HepG2 (cell line): Measurements from ENCODE around the gene ETS2.

Experiments
- CEBPB ChIP-seq: IDR thresholded peaks from 2 replicates; pipeline ENCODE4 v1.6.1; 2011; ENCODE audit warnings: low read depth, low read length, improper control_type of control experiment, borderline replicate concordance
- HIVEP1 ChIP-seq: sonication (generic); formaldehyde crosslinking; IDR thresholded peaks from 2 replicates; pipeline ENCODE4 v1.4.0; 2020; ENCODE audit warnings: mild to moderate bottlenecking, missing genetic modification reagents
- NFATC3 ChIP-seq: sonication (generic); formaldehyde crosslinking; IDR thresholded peaks from 2 replicates; pipeline ENCODE4 v1.5.1; 2020; ENCODE audit warnings: mild to moderate bottlenecking, missing genetic modification reagents
- ZNF614 ChIP-seq: IDR thresholded peaks from 2 replicates; pipeline ENCODE4 v1.6.1; 2018; ENCODE audit warnings: missing biosample characterization, missing genetic modification reagents, inconsistent platforms, borderline replicate concordance
- ZNF629 ChIP-seq: sonication (generic); formaldehyde crosslinking; conservative IDR thresholded peaks from 2 replicates; pipeline ENCODE4 v1.5.0; 2020; ENCODE audit warnings: missing genetic modification reagents
- TF ChIP-seq, protein P1 (sequence below): sonication (generic); formaldehyde crosslinking; IDR thresholded peaks from 2 replicates; pipeline ENCODE4 v1.5.1; 2020; ENCODE audit warnings: missing genetic modification reagents, mild to moderate bottlenecking, borderline replicate concordance

DNA sequence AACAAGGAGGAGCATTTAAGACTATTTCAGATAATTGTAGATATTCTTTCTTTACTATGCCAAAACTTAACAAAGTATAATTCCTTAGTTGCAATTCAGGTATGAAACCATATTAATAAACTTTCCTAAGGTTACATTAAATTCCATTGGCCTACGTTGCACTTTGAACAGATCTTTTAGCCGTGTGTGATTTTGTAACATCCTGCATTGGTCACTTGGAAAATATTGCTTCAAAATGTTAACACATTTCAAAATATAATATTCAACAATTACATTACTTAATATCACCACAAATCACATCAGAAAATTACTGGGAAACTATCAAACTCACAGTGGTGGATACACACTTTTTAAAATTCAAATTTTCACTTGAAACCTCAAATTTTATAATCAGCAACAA is 20.2 kb downstream of the ETS2 start:
- no peak for TF ChIP-seq NFATC3 (CRISPR knock-in tag)
- no peak for TF ChIP-seq ZNF614
- TF ChIP-seq CEBPB = 0 out of 2 replicates have a peak, but pooled peaks have one; percentile 5
- TF ChIP-seq HIVEP1 = no peak
- TF ChIP-seq, protein P1, sequence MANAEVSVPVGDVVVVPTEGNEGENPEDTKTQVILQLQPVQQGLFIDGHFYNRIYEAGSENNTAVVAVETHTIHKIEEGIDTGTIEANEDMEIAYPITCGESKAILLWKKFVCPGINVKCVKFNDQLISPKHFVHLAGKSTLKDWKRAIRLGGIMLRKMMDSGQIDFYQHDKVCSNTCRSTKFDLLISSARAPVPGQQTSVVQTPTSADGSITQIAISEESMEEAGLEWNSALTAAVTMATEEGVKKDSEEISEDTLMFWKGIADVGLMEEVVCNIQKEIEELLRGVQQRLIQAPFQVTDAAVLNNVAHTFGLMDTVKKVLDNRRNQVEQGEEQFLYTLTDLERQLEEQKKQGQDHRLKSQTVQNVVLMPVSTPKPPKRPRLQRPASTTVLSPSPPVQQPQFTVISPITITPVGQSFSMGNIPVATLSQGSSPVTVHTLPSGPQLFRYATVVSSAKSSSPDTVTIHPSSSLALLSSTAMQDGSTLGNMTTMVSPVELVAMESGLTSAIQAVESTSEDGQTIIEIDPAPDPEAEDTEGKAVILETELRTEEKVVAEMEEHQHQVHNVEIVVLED (CRISPR knock-in tag) = no peak
- TF ChIP-seq ZNF629 (CRISPR knock-in tag) = no peak
